Measurements from ENCODE around the gene TTLL11.
"Not testable (repeated sequence)": the region's sequence is repeated elsewhere in the genome, so short reads cannot be mapped to it uniquely, and the experiment has no call there.

Gene TTLL11

GRCh38 chr9:122076117-122076516 is 17.0 kb downstream of the TTLL11 start:
- no peak for DNase-seq

- no peak for DNase-seq
These were observed 17.7 kb downstream of the TTLL11 start for GRCh38 chr9:122075135-122076030.

- DNase-seq = no peak
These were observed 21.4 kb downstream of the TTLL11 start for GRCh38 chr9:122071715-122072114.

- no peak for DNase-seq
These were observed 22.2 kb downstream of the TTLL11 start for GRCh38 chr9:122070728-122071515.

- not testable (repeated sequence) for DNase-seq
These were observed 26.4 kb downstream of the TTLL11 start for GRCh38 chr9:122066680-122067079.

- no peak for DNase-seq
These were observed 27.0 kb downstream of the TTLL11 start for GRCh38 chr9:122065923-122066629.

GRCh38 chr9:122060481-122060880 is 32.6 kb downstream of the TTLL11 start:
- DNase-seq = no peak

GRCh38 chr9:122059955-122060324 is 33.2 kb downstream of the TTLL11 start:
- no peak for DNase-seq

- DNase-seq = no peak
These were observed 33.7 kb downstream of the TTLL11 start for GRCh38 chr9:122059214-122059954.

GRCh38 chr9:122058709-122059108 is 34.4 kb downstream of the TTLL11 start:
- DNase-seq = no peak

- DNase-seq = no peak
These were observed 35.1 kb downstream of the TTLL11 start for GRCh38 chr9:122058051-122058450.

- DNase-seq = no peak
These were observed 35.9 kb downstream of the TTLL11 start for GRCh38 chr9:122057211-122057610.

GRCh38 chr9:122056484-122056883 is 36.6 kb downstream of the TTLL11 start:
- DNase-seq = no peak

- no peak for DNase-seq
These were observed 37.4 kb downstream of the TTLL11 start for GRCh38 chr9:122055701-122056100.

GRCh38 chr9:122053567-122054350 is 39.3 kb downstream of the TTLL11 start:
- no peak for DNase-seq

GRCh38 chr9:122053064-122053463 is 40.0 kb downstream of the TTLL11 start:
- DNase-seq = no peak

GRCh38 chr9:122051351-122052321 is 41.5 kb downstream of the TTLL11 start:
- peak; percentile 40 to 52 for DNase-seq

- DNase-seq = no peak
These were observed 42.9 kb downstream of the TTLL11 start for GRCh38 chr9:122050167-122050566.

GRCh38 chr9:122042056-122042455 is 51.1 kb downstream of the TTLL11 start:
- DNase-seq = no peak

- no peak for DNase-seq
These were observed 52.4 kb downstream of the TTLL11 start for GRCh38 chr9:122040561-122041242.
